ENCODE measurements around the gene WDR27. TPM values are rescaled to one million over a fixed set of nuclear protein-coding genes. Genes with fewer than 3 reads are reported as not detected.

Gene WDR27
- polyA plus RNA-seq, 2 of the 4 experiments (the other 2 are of a cell fraction), result 18.9 to 36.1 TPM

- ATAC-seq (no peak), DNase-seq (ENCODE audit: low read depth in 1 of 2, low spot score in 1 of 2) (no peak), FAIRE-seq (no peak)
- no peak overlapping the region for H3K4me3 ChIP-seq
- no peaks in the 10 kb centered on the region for H3K9me3 ChIP-seq
- no peak overlapping the region for H3K27ac ChIP-seq
- 89% methylated on average over 17 of the region's 32 CpGs for WGBS (ENCODE audit: missing lambda C conversion rate)
- no peaks in the 10 kb centered on the region for H3K4me1 ChIP-seq
- CTCF ChIA-PET, result no interaction called here
- no peak overlapping the region for H3K4me2 ChIP-seq
- no peak for TF ChIP-seq RFX5 (IDR thresholded peaks at IDR 0.05)
- TF ChIP-seq PHF8 (IDR thresholded peaks at IDR 0.05; ENCODE audit: borderline replicate concordance, low read depth), result no peak
- no peak for TF ChIP-seq REST (IDR thresholded peaks at IDR 0.05)
- no peak for TF ChIP-seq RNF2 (IDR thresholded peaks at IDR 0.05; ENCODE audit: borderline replicate concordance, low read depth)
- no peak for TF ChIP-seq NR3C1 (IDR thresholded peaks at IDR 0.05)
- TF ChIP-seq HES2 (IDR thresholded peaks at IDR 0.05), result no peak
- TF ChIP-seq ATOH8 (CRISPR knock-in tag; IDR thresholded peaks at IDR 0.05; ENCODE audit: low read depth), result no peak
- TF ChIP-seq FOSL2 (IDR thresholded peaks at IDR 0.05), result no peak
- TF ChIP-seq FOSL2 (CRISPR knock-in tag; IDR thresholded peaks at IDR 0.05), result no peak
- TF ChIP-seq BHLHE40 (IDR thresholded peaks at IDR 0.05; ENCODE audit: low read depth, low read length), result no peak
- no peak for TF ChIP-seq USF2 (IDR thresholded peaks at IDR 0.05)
- no peak for TF ChIP-seq EHMT2 (IDR thresholded peaks at IDR 0.05; ENCODE audit: low read depth)
- TF ChIP-seq JUN (IDR thresholded peaks at IDR 0.05), result no peak
- no peak for TF ChIP-seq HMGXB4 (CRISPR knock-in tag; IDR thresholded peaks at IDR 0.05; ENCODE audit: borderline replicate concordance)
- POLR2A ChIA-PET, result no interaction called here
These were observed 200.0 kb downstream of the WDR27 start for GRCh38 chr6:169501777-169502313.

GRCh38 chr6:169501128-169501527 lies 200.7 kb downstream of the WDR27 start:
- Histone ChIP-seq H3K4me2 (no peak overlapping the region), H3K4me1 (no peaks in the 10 kb centered on the region), H3K27ac (no peak overlapping the region), H3K4me3 (no peak overlapping the region), H3K9me3 (no peaks in the 10 kb centered on the region)
- POLR2A ChIA-PET, result no interaction called here
- FAIRE-seq (no peak), DNase-seq (ENCODE audit: low read depth in 1 of 2, low spot score in 1 of 2) (no peak), ATAC-seq (no peak)
- WGBS (ENCODE audit: missing lambda C conversion rate), result 93% methylated on average over 11 of the region's 11 CpGs
- TF ChIP-seq CEBPB (IDR thresholded peaks at IDR 0.05) (no peak), FOXS1 (CRISPR knock-in tag; IDR thresholded peaks at IDR 0.05) (no peak), ZNF302 (CRISPR knock-in tag; IDR thresholded peaks at IDR 0.05) (no peak), EHMT2 (IDR thresholded peaks at IDR 0.05; ENCODE audit: low read depth) (no peak), RARB (CRISPR knock-in tag; IDR thresholded peaks at IDR 0.05) (no peak), REST (IDR thresholded peaks at IDR 0.05) (no peak), ZFP36 (IDR thresholded peaks at IDR 0.05; ENCODE audit: borderline replicate concordance, partially characterized antibody) (no peak), SMC3 (IDR thresholded peaks at IDR 0.05) (no peak), FOSB (CRISPR knock-in tag; IDR thresholded peaks at IDR 0.05) (no peak), CHD4 (IDR thresholded peaks at IDR 0.05; ENCODE audit: borderline replicate concordance) (no peak), MAZ (IDR thresholded peaks at IDR 0.05; ENCODE audit: borderline replicate concordance, low read depth, low read length) (no peak), BCL3 (IDR thresholded peaks at IDR 0.05) (no peak)
- CTCF ChIA-PET, result no interaction called here
